WTC11 (cell line): ENCODE measurements around the gene SLC7A14. TPM values are rescaled to one million over a fixed set of nuclear protein-coding genes. Genes with fewer than 3 reads are reported as not detected.

Experiments
- ATAC-seq: fragments of 200-7000 bp; cut with Tn5 transposase; 2 replicates; pipeline ENCODE4 v1.10.0; 2021; ENCODE audit warnings: mild to moderate bottlenecking, moderate library complexity
- CTCF ChIA-PET: fragments of 300-600 bp; sonication (Branson Sonifier 250); formaldehyde crosslinking; loops from one replicate; lab custom pipeline; 2021; ENCODE audit warnings: antibody characterized with exemption; lab: Charles Lee
- POLR2A ChIA-PET: fragments of 350-600 bp; sonication (Branson Sonifier 250); formaldehyde crosslinking; loops from one replicate; lab custom pipeline; 2021; ENCODE audit warnings: antibody characterized with exemption; lab: Charles Lee
- DNase-seq: peaks from one replicate; pipeline ENCODE4 v3.0.0; 2021; ENCODE audit warnings: low spot score
- H3K27ac Mint-ChIP-seq: 2 replicates; pipeline ENCODE4 v1.8.0; 2021; ENCODE audit warnings: mixed read lengths
- H3K27me3 Mint-ChIP-seq: 2 replicates; pipeline ENCODE4 v1.8.0; 2021; ENCODE audit warnings: low read depth, mild to moderate bottlenecking, moderate library complexity, mixed read lengths
- H3K36me3 Mint-ChIP-seq: 2 replicates; pipeline ENCODE4 v1.8.0; 2021; ENCODE audit warnings: mixed read lengths
- H3K4me1 Mint-ChIP-seq: 2 replicates; pipeline ENCODE4 v1.8.0; 2022; ENCODE audit warnings: mixed read lengths
- H3K4me3 Mint-ChIP-seq: 2 replicates; pipeline ENCODE4 v1.8.0; 2021; ENCODE audit warnings: mild to moderate bottlenecking, moderate library complexity, mixed read lengths
- H3K9me3 Mint-ChIP-seq: 2 replicates; pipeline ENCODE4 v1.8.0; 2021; ENCODE audit warnings: mixed read lengths
- ATF2 ChIP-seq: sonication (generic); formaldehyde crosslinking; IDR thresholded peaks from 2 replicates; pipeline ENCODE4 v1.8.1; 2022; ENCODE audit warnings: low read depth, missing genetic modification reagents, borderline replicate concordance
- ATF3 ChIP-seq: sonication (generic); formaldehyde crosslinking; conservative IDR thresholded peaks from 2 replicates; pipeline ENCODE4 v1.8.1; 2022; ENCODE audit warnings: mild to moderate bottlenecking, missing genetic modification reagents
- EMX1 ChIP-seq: fragments of 250-450 bp; sonication (Bioruptor Pico); IDR thresholded peaks from 2 replicates; pipeline ENCODE4 v1.8.0; 2021; ENCODE audit warnings: mild to moderate bottlenecking
- FOXP4 ChIP-seq: sonication (generic); formaldehyde crosslinking; IDR thresholded peaks from 2 replicates; pipeline ENCODE4 v1.8.0; 2022; ENCODE audit warnings: mild to moderate bottlenecking, missing genetic modification reagents
- PRDM15 ChIP-seq: sonication (generic); formaldehyde crosslinking; IDR thresholded peaks from 2 replicates; pipeline ENCODE4 v1.8.0; 2022; ENCODE audit warnings: missing genetic modification reagents
- SMAD3 ChIP-seq: sonication (generic); formaldehyde crosslinking; IDR thresholded peaks from 2 replicates; pipeline ENCODE4 v1.8.0; 2022; ENCODE audit warnings: missing genetic modification reagents, mild to moderate bottlenecking, borderline replicate concordance
- SMAD4 ChIP-seq: sonication (generic); formaldehyde crosslinking; IDR thresholded peaks from 2 replicates; pipeline ENCODE4 v1.8.0; 2022; ENCODE audit warnings: mild to moderate bottlenecking, missing genetic modification reagents
- TEAD4 ChIP-seq: sonication (generic); formaldehyde crosslinking; IDR thresholded peaks from 2 replicates; pipeline ENCODE4 v1.8.0; 2022; ENCODE audit warnings: mild to moderate bottlenecking, missing genetic modification reagents
- ZBTB43 ChIP-seq: sonication (generic); formaldehyde crosslinking; IDR thresholded peaks from 2 replicates; pipeline ENCODE4 v1.8.1; 2023; ENCODE audit warnings: mild to moderate bottlenecking, missing genetic modification reagents
- ZNF281 ChIP-seq: sonication (generic); formaldehyde crosslinking; IDR thresholded peaks from 2 replicates; pipeline ENCODE4 v1.8.0; 2023; ENCODE audit warnings: mild to moderate bottlenecking, missing genetic modification reagents
- ZNF416 ChIP-seq: fragments of 250-450 bp; sonication (Bioruptor Pico); IDR thresholded peaks from 2 replicates; pipeline ENCODE4 v1.9.0; 2021; ENCODE audit warnings: mild to moderate bottlenecking, inconsistent platforms
- total RNA-seq: library from RNA; stranded (reverse); gene quantifications from 3 replicates; pipeline ENCODE4 v1.2.3, GENCODE V29; 2021

SLC7A14 gene
- total RNA-seq, 1 experiment from 2014 or later = 0.68 TPM

- no peak for ATAC-seq
- Mint-ChIP-seq H3K36me3 (no peaks in the 10 kb centered on the region), H3K4me1 (peaks cover 10% of the 10 kb centered on the region), H3K4me3 (no peak overlapping the region), H3K27ac (no peak overlapping the region), H3K9me3 (peaks cover 7% of the 10 kb centered on the region; the same call in 1 of the 2 replicates), H3K27me3 (no peaks in the 10 kb centered on the region)
- no peak for DNase-seq
- TF ChIP-seq ATF3 (CRISPR knock-in tag) = no peak
- no peak for TF ChIP-seq ATF2
- no peak for TF ChIP-seq SMAD4
- TF ChIP-seq FOXP4 (CRISPR knock-in tag) = no peak
- ChIA-PET POLR2A (no interaction called here), CTCF (interaction anchor here (1.9 kb wide), 1 partner anchor 74 kb away, joined by 4 read pairs; no protein-coding TSS in a partner anchor)
Observed at GRCh38 chr3:170494766-170495165, 91.1 kb downstream of the SLC7A14 start.

- POLR2A ChIA-PET = interaction anchor here (0.6 kb wide), 1 partner anchor 31 kb away, joined by 3 read pairs; no protein-coding TSS in a partner anchor
- H3K4me3 Mint-ChIP-seq = no peak overlapping the region
- TF ChIP-seq SMAD3 (CRISPR knock-in tag) (no peak), ZNF281 (no peak), ZNF416 (CRISPR knock-in tag) (no peak), PRDM15 (CRISPR knock-in tag) (no peak), EMX1 (no peak), ZBTB43 (CRISPR knock-in tag) (no peak), TEAD4 (no peak)
Observed at GRCh38 chr3:170493712-170494182, 92.1 kb downstream of the SLC7A14 start.

More at GRCh38 chr3:170493712-170494182, 92.1 kb downstream of the SLC7A14 start:
- no peak for DNase-seq
- no peak for ATAC-seq
- Mint-ChIP-seq H3K36me3 (no peaks in the 10 kb centered on the region), H3K27ac (no peak overlapping the region), H3K9me3 (peaks cover 7% of the 10 kb centered on the region; the same call in 1 of the 2 replicates), H3K27me3 (no peaks in the 10 kb centered on the region), H3K4me1 (peaks cover 10% of the 10 kb centered on the region)
- CTCF ChIA-PET = interaction anchor here (0.8 kb wide), 1 partner anchor 80 kb away, joined by 4 read pairs; no protein-coding TSS in a partner anchor
